Measurements from ENCODE around the gene SND1.
A peak's percentile ranks its signal among the peaks of the same experiment; 100 is the strongest.

The SND1 gene

GRCh38 chr7:128030654-128031611 lies 378.9 kb downstream of the SND1 start, which contains the start of gene LRRC4:
Gene LRRC4, minus strand, starts transcription at chr7:128031437. Its CDS starts 797 bp downstream, at chr7:128030640.
- DNase-seq: peak; percentile 56

GRCh38 chr7:128031901-128032604 lies 380.1 kb downstream of the SND1 start:
- DNase-seq: peak; percentile 69

DNA sequence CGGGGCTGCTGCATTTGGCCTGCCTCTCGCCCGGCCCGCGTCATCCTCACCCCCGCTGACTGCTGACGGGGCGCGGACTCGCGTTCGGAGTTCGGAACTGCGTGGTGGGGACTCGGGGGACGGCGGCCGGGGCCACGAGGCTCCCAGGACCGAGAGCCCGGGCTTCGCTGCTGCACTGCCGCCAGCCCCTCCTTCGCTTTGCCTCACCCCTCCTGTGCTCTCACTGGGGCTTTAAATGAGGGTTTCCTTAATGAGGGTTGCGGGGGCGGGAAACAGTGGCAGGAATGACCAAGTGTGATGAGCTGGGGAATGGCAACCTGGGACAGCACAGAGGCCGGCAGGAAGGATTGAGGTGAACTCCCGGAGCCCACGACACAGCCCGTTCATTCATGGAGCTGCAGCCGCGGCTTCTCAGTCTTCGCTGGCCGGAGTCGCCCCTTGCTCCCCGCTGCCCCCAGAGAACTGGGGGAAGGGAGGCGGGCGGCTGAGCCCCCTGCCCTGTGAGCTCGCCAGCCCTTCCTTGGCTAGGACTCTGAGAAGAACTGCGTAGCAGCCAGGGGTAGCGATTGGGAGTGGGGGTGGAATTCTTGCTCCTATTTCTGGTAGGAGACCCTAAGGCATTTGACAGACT lies 380.7 kb downstream of the SND1 start:
- DNase-seq: peak; percentile 35

GRCh38 chr7:128033246-128033645 lies 381.3 kb downstream of the SND1 start:
- DNase-seq: no peak

DNA sequence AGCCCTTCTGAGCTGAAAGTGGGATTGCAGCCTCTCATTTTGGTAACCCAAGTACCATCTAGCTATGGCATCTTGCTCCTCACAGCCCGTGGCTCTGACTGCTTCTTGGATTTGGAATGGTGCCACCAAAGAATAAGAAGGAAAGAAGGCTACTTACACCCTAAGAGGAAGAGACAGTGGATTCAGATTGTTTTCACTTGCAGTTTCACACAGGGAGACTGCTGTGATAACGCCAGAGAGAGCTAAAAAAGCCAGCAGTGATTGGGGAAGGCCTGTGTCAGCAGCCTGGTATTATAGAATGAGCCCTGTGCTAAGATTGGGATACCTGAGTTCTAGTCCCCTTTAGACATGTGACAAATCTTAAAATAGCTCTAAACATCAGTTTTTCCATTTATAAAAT lies 382.8 kb downstream of the SND1 start:
- no peak for DNase-seq

DNA sequence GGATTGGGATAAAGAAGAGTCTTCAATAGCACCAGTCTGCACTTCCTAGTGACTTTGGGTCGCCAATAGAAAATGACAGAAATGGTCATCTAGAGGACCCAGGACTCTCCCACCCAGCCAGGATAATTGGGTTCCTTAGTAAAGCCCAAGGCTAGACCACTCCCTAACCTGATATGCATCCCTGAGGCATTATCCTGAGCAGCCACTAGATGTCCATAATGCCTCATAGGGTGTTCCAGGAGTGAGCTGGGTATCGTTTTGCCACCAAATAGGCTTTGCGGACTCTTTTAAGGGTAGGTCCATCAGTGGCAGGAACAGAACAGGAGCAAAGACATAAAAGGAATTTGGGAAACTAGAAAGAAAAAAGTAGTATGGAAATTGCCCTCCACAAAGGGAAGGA lies 383.7 kb downstream of the SND1 start:
- no peak for DNase-seq

- no peak for DNase-seq
These were observed 384.4 kb downstream of the SND1 start for GRCh38 chr7:128036226-128036940.

DNA sequence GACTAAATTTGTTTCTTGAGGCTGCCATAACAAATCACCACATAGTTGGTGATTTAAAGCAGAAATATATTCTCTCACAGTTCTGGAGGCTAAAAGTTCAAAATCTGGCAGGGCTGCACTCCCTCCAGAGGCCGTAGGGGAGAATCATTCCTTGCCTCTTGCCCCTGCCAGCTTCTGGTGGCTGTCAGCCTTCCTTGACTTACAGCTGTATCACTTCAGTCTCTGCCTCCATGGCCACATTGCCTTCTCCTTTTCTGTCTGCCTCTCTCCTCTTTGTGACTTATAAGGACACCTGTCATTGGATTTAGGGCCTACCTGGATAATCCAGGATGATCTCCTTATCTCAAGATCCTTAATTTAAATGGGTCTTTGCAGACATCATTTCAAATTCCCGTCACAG lies 385.1 kb downstream of the SND1 start:
- DNase-seq: no peak

DNA sequence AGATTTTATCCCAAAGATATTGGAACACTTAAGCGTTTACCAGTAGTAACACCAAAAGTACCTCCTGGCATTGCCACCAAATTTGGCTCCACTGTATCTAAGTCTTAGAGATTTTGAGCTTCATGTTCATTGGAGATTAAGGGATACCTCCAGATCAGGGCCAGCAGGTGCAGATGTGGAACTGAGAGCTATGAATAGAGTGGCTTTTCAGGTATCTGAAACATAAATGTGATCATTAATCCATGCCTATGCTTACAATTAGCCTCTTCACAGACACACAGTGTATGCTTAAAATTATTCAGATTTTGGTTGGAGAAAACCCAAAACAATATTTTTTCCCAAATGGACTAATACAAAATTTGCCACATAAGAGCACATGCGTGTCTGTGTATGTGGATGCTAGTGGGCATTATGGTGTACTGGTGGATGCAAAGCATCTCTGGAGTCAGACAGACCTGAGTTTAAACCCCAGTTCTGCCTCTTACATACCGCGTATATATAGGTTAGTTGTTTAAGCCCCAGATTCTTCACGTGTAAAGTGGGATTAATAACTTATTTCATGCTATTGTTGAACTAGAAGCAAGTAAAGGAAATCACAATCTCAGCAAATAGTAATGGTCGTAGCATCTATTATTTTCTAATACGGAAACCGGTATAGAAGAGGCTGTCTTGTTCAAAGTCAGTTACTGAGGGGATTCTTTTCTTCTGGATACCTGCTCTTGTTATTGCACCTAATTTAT lies 386.1 kb downstream of the SND1 start:
- DNase-seq: no peak

DNA sequence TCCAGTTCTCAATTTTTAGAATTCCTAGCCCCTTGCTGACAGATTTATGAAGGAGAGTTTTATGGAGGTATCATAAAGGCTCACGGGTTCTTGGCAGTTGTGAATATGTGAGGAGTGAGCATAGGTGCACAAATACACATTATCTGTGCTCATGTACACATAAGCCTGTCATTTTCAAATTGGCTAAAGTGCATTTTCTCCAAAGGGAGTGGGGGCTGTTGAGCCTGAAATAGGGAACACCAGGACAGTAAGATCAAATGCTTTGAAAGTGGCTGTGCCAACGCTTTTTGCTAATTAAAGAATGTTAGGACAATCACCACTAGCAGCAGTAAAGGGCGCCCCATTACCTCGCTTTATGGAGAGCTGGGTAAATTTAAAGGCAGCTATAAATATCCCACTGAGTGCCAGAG lies 387.6 kb downstream of the SND1 start:
- DNase-seq: no peak

GRCh38 chr7:128040205-128040604 lies 388.2 kb downstream of the SND1 start:
- no peak for DNase-seq

- DNase-seq: no peak
These were observed 389.2 kb downstream of the SND1 start for GRCh38 chr7:128041203-128041602.

DNA sequence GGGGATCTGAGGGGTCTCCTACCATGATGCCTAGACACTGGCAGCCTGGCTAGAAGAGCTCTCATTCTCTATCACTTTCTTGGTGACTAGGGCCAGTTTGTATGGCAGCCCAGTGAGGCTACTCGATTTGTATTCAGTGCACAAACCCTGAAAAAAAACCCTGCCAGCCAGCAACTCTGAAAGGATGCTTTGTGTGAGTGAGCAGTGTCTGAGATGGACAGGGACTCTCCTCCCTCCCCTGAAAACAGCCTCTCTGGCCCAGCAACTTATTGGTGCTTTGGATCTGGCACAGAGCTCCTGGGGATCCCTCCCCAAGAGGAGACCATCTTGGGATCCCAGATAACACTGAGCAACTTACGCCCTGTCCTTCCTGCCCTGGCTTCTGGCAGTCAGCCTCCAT lies 390.0 kb downstream of the SND1 start:
- DNase-seq: no peak

DNA sequence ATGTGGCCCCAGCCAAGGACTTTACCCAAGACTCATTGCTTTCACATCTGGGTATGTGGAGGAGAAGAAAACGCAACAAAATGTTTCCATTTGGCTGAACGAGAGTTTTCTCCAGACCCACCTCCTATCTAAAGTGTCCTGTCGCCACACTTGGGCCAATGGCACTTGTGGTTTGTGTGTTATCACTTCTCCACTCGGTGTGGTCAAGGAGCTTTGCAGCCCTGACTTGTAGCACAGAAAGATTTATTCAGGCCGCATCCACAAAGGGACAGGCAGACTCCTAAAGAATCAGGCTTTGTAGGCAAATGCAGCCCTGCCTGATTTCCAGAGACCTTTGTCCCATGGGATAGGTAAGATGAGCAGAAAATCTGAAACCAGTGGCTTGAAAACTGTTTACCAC lies 392.1 kb downstream of the SND1 start:
- no peak for DNase-seq

DNA sequence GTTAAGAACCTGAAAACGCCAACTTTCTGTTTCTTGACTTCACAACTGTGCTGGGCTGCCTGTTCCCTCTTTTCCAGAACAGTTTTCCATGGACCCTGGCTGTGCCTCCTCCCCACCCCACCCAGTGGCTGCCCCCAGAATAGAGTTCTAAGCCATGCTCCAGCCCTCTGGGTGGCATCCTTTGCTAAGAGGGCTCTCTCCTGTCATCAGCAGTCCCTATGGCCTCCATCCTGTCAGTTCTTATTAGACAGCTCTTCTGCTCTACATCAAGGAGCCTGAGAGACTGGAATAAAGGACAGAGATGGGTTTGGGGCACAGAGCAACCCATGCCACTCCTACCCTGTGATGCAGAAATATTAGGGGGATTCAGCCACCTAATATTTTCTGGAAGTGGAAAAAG lies 393.2 kb downstream of the SND1 start:
- DNase-seq: no peak

- no peak for DNase-seq
These were observed 393.8 kb downstream of the SND1 start for GRCh38 chr7:128045766-128046165.

DNA sequence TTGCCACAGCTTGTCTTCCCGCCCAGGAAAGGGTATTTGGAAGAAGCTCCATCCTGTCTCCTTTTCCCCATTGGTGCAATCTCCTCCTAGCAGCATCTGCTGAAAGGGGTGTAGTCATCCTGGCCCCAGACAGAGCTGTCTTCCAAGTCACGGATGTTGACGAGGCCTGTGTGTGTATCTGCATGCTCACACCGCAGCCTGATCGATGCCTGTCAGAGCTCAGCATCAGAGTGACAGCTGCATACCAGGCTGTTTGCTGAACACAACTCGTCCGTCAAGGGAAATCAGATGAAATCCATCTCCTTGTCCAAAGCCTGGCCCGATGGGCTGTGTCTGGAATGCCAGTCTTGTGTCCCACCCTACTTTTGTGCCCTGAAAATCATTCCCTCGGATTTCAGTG lies 400.4 kb downstream of the SND1 start:
- DNase-seq: no peak

DNA sequence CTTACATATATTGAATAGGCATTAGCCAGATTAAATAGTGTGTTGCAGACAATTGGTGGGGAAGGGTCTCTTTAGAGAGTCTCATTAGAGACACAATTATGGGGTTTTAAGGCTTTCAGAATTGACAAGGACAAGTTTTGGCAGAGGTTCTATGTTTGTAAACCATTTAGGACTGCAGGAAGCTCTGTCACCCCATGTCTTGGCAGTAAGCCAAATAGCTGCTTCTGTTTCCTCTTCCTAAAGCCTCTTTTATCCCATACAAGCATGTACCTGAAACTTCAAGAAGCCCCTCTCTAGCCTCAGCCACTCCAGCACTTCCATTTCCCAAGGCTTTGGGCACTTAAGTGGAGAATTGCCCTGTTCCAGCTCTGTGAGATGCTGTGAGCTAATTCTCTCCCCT lies 401.0 kb downstream of the SND1 start:
- no peak for DNase-seq

GRCh38 chr7:128053991-128054390 lies 402.0 kb downstream of the SND1 start:
- no peak for DNase-seq

GRCh38 chr7:128054511-128054910 lies 402.5 kb downstream of the SND1 start:
- no peak for DNase-seq

GRCh38 chr7:128055637-128056036 lies 403.6 kb downstream of the SND1 start:
- DNase-seq: no peak

DNA sequence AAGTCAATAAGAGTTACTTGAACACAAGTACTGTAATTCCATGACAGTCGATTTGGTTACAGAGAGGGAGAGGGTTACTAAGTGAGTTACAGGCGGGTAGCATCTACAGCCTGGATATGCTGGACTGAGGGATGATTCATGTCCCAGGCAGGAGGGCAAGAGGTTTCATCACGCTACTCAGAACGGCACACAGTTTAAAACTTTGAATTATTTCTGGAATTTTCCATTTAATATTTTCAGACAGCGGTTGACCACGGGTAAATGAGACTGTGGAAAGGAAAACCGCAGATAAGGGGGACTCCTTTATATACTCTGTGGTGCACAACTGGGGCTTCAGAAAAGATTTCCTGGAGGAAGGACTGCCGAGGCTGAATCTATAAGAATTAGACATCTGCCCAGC lies 404.9 kb downstream of the SND1 start:
- no peak for DNase-seq

Measured in stimulated activated CD8-positive, alpha-beta memory T cell treated with anti-CD3 and anti-CD28 coated beads, Interleukin-4, amount 100 ng/mL, for 48 hours (primary cell).